Effector CD4-positive, alpha-beta T cell (primary cell): Measurements from ENCODE around the gene IFNA16.
"Not testable (repeated sequence)": the region's sequence is repeated elsewhere in the genome, so short reads cannot be mapped to it uniquely, and the experiment has no call there.

Experiments used
- DNase-seq: peaks from one replicate; pipeline ENCODE4 v3.0.0-alpha.2; 2020

The IFNA16 gene

DNA sequence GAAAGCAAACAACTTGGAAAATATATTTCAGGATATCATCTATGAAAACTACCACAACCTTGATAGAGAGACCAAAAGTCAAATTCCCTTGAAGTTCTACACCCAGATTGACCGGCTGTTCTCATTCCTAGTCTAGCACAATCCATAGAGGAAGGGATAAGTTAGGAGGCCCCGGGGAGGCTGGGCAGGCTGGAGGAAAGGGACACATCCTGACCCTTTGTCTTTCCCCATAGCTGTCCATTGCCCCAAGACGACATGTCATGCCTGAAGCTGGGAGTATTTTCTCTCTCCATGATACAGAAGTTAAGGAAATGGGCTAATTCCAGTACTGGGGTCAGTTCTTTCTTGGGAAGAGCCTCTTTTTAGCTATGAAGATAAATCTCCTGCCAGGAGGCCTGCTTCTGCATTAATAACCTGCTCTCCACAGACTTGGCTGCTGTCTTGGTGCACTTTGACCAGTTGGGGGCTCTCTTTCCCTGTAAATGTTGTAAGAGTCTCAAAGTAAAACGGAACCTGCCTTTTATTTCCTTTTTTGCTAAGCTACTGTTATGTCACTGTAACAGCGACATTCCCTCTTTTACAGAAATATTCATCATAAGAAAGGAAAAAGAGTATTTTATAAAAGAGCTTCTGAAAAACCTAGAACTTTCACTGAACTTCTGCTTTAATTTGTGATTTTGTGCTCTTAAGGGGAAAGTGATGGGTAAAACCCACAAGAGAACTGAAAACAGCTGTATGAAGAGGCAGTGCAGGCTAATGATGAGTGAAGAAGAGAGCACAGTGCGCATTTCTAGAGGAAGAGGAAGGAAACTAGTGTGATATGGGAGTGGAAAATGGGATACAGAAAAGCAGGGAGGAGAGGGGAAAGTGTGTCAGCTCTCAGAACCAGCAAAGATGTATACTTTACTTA, 22.0 kb downstream of the IFNA16 start:
- not testable (repeated sequence) for DNase-seq

DNA sequence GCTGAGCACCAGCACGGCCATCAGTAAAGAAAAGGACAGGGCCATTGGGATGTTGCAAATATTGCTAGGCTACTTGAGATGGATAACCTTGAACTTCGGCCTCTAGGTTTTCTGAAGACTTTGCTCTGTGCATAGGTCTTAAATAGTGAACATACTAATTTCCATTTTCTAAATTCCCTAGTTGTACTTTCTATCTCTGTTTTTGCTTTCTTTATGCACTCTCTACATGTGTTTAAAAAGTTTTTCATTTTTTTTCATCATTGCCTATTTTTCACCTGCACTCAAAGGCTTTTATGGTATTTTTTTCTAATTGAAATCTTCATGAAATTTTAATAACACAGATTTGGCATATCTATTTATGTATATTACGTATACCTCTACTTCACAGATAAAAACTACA, 29.6 kb downstream of the IFNA16 start, which contains the start of gene IFNA4:
TSS of gene IFNA4 (minus strand) at position 101 of the 400 bp plus-strand sequence. CDS start at position 45, 56 bp downstream.
- not testable (repeated sequence) for DNase-seq

DNA sequence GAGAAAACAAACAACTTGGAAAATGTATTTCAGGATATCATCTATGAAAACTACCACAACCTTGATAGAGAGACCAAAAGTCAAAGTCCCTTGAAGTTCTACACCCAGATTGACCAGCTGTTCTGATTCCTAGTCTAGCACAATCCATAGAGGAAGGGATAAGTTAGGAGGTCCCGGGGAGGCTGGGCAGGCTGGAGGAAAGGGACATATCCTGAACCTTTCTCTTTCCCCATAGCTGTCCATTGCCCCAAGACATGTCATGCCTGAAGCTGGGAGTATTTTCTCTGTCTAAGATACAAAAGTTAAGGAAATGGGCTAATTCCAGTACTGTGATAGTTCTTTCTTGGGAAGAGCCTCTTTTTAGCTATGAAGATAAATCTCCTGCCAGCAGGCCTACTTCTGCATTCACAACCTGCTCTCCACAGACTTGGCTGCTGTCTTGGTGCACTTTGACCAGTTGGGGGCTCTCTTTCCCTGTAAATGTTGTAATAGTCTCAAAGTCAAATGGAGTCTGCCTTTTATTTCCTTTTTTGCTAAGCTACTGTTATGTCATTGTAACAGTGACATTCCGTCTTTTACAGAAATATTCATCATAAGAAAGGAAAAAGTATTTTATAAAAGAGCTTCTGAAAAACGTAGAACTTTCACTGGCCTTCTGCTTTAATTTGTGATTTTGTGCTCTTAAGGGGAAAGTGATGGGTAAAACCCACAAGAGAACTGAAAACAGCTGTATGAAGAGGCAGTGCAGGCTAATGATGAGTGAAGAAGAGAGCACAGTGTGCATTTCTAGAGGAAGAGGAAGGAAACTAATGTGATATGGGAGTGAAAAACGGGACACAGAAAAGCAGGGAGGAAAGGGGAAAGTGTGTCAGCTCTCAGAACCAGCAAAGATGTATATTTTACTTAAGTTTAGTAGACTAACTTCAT, 34.0 kb downstream of the IFNA16 start:
- DNase-seq, result not testable (repeated sequence)

DNA sequence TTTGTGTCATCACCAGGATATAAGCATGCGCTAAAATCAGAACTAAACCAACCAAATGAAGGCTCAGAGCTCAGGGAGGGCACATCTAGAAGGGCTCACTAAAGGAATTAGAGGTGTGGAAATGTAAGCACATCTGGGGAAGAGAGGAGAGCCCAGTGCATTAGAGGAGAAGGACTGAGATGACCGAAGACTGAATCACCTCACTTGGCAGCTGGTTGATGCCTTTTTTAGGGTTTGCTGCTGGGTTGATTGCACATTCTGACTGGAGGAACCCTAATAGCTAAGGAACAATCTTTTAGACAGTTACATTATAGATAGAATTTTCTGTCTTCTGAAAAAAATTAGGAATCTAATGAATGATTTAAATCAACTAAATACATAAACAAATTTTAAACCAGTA, 42.4 kb downstream of the IFNA16 start:
- DNase-seq, result no peak

DNA sequence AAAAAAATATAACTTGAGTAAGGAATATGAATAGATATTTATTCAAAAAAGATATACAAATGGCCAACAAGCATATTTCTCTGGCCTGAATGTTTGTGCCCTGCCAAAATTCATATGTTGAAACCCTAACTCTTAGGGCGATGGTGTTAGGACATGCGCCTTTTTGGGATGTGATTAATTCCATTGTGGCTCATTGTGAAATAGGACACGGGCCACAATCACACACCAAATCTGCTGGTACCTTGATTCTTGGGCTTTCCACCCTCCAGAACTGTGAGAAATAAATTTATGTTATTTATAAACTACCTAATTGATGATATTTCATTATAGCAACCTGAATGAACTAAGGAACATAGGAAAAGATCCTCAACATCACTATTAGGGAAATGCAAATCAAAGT, 45.0 kb downstream of the IFNA16 start:
- DNase-seq, result no peak

DNA sequence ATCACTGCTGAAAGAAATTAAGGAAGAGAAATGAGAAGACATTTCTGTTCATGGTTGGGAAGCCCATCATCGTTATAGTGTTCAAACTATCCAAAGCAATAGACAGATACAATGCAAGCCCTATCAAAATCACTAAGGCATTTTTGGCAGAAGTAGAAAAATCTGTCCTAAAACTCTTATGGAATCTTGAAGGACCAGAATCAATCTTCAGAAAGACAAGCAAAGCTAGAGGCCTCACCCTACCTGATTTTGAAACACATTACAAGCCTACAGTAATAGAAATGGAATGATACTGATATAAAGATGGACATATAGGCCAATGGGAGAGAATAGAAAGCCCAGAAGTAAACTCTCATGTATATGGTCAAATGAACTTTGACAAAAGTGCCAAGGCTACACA, 45.8 kb downstream of the IFNA16 start:
- no peak for DNase-seq

DNA sequence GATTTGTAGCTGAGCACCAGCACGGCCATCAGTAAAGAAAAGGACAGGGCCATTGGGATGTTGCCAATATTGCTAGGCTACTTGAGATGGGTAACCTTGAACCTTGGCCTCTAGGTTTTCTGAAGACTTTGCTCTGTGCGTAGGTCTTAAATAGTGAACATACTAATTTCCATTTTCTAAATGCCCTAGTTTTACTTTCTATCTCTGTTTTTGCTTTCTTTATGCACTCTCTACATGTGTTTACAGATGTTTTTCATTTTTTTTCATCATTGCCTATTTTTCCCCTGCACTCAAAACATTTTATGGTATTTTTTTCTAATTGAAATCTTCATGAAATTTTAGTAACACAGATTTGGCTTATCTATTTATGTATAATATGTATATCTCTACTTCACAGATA, 50.6 kb downstream of the IFNA16 start, which contains the start of gene IFNA21:
TSS of gene IFNA21 (minus strand) at position 101 of the 400 bp plus-strand sequence. CDS start at position 53, 48 bp downstream.
- not testable (repeated sequence) for DNase-seq
